ENCODE data around the gene OGFOD2.
"Not testable (repeated sequence)": the region's sequence is repeated elsewhere in the genome, so short reads cannot be mapped to it uniquely, and the experiment has no call there.

DNA sequence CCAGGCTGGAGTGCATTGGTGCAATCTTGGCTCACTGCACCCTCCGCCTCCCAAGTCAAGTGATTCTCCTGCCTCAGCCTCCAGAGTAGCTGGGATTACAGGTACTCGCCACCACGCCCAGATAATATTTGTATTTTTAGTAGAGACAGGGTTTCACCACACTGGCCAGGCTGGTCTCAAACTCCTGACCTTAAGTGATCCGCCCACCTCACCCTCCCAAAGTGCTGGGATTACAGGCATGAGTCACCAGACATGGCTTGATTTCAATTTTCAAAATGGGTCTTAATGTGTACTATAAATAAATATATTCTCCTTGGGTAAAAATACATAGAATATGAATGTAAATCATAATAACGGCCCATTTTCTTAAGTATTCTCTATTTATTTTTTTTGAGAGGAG is 33.7 kb upstream of the OGFOD2 start:
- TF ChIP-seq POLR2AphosphoS5 (IDR thresholded peaks at IDR 0.05; ENCODE audit: low read depth, low read length); POLR2A (IDR thresholded peaks at IDR 0.05; ENCODE audit: low read depth, low read length); TAF1 (IDR thresholded peaks at IDR 0.05; ENCODE audit: low read depth, low read length); SPI1 (IDR thresholded peaks at IDR 0.05; ENCODE audit: low read depth, low read length); POU2F2 (IDR thresholded peaks at IDR 0.05; ENCODE audit: low read depth, low read length); PAX5 (IDR thresholded peaks at IDR 0.05; ENCODE audit: insufficient read depth, low read length, severe bottlenecking): not testable (repeated sequence)

Measured in GM12891 (cell line).